Measurements from ENCODE around the gene TCP11.

GRCh38 chr6:35183935-35184334 lies 42.8 kb upstream of the TCP11 start:
- no peak for TF ChIP-seq CTCF (IDR thresholded peaks at IDR 0.05)
- TF ChIP-seq POLR2A (IDR thresholded peaks at IDR 0.05), result no peak

All from Peyer's patch (tissue), 4 donors.